Measurements from ENCODE around the gene STRIP2. TPM values are rescaled to one million over a fixed set of nuclear protein-coding genes. Genes with fewer than 3 reads are reported as not detected.

Gene STRIP2
- total RNA-seq, 2 donors from 2014 or later = 11.7 to 15.8 TPM

DNA sequence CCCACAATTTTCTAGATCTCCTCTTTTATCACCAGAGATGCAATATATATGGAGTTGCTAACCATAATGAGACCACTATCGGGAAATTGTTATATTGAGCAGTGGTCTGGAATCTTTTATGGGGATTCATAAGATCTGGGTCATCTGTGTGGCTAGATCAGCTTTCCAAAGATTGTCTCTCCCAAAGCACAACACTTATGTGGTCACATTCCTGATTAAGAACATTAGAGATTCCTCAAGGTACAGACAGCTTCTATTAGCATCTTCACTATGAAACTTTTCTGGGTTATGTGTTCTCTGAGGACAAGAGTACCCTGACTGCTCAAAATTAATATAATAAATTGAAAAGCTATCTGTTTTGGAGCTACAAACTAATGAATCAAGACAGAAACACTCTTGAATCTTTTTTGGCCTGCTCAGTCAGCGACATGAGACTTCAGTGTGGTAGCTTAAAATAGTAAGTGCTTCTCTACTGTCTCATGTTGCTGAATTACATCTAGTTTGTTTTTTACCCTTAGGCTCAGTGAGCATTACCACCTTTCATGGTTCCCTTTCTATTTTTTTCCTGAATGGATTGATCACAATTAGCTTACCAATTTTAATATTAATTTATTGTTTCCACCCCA is 42.6 kb upstream of the STRIP2 start:
- Histone ChIP-seq H3K4me3 (ENCODE audit: low read length) (no peak overlapping the region), H3K9ac (ENCODE audit: extremely low read depth, low read length, poor library complexity, severe bottlenecking) (no peak overlapping the region), H3K27ac (ENCODE audit: low read depth, low read length) (no peak overlapping the region), H3K9me3 (ENCODE audit: control insufficient read depth, low read length) (no peaks in the 10 kb centered on the region), H3K27me3 (ENCODE audit: control insufficient read depth, insufficient read depth, low read length, poor library complexity, severe bottlenecking) (no peaks in the 10 kb centered on the region), H3K36me3 (ENCODE audit: control insufficient read depth, insufficient read depth, low read length) (no peaks in the 10 kb centered on the region), H3K4me1 (ENCODE audit: control insufficient read depth, insufficient read depth, low read length) (no peaks in the 10 kb centered on the region)
- H3K27ac Mint-ChIP-seq = no peak overlapping the region
- TF ChIP-seq, protein P1, sequence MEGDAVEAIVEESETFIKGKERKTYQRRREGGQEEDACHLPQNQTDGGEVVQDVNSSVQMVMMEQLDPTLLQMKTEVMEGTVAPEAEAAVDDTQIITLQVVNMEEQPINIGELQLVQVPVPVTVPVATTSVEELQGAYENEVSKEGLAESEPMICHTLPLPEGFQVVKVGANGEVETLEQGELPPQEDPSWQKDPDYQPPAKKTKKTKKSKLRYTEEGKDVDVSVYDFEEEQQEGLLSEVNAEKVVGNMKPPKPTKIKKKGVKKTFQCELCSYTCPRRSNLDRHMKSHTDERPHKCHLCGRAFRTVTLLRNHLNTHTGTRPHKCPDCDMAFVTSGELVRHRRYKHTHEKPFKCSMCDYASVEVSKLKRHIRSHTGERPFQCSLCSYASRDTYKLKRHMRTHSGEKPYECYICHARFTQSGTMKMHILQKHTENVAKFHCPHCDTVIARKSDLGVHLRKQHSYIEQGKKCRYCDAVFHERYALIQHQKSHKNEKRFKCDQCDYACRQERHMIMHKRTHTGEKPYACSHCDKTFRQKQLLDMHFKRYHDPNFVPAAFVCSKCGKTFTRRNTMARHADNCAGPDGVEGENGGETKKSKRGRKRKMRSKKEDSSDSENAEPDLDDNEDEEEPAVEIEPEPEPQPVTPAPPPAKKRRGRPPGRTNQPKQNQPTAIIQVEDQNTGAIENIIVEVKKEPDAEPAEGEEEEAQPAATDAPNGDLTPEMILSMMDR (conservative IDR thresholded peaks at IDR 0.05) = no peak
- H3K9me3 Mint-ChIP-seq = no peaks in the 10 kb centered on the region
- no peak for DNase-seq
- H3K36me3 Mint-ChIP-seq (ENCODE audit: low read depth) = peaks cover 26% of the 10 kb centered on the region
- H3K4me3 Mint-ChIP-seq = no peak overlapping the region
- 80 to 98% methylated on average over 1 to 2 of the region's 2 CpGs for WGBS, 2 experiments (ENCODE audit: insufficient coverage in 1 of 2, insufficient read length in 1 of 2)
- peaks cover 20% of the 10 kb centered on the region for H3K4me1 Mint-ChIP-seq
- H3K27me3 Mint-ChIP-seq (ENCODE audit: insufficient read depth) = no peaks in the 10 kb centered on the region

DNA sequence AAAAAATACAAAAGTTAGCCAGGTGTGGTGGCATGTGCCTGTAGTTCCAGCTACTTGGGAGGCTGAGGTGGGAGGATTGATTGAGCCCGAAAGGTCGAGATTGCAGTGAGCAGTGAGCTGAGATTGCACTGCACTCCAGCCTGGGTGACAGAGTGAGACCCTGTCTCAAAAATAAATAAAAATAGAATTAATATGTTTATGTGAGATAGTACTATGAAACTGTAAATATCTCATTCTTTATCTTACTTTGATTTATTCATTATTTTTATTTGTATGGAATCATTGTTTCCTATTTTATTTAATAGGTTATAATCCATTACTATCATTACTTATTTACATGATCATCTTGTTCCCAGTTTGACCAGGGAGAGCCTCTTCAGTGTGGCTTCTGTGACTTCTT is 41.0 kb upstream of the STRIP2 start:
- Histone ChIP-seq H3K36me3 (ENCODE audit: control insufficient read depth, insufficient read depth, low read length) (no peaks in the 10 kb centered on the region), H3K27me3 (ENCODE audit: control insufficient read depth, insufficient read depth, low read length, poor library complexity, severe bottlenecking) (no peaks in the 10 kb centered on the region), H3K27ac (ENCODE audit: low read depth, low read length) (no peak overlapping the region), H3K9ac (ENCODE audit: extremely low read depth, low read length, poor library complexity, severe bottlenecking) (no peak overlapping the region), H3K4me1 (ENCODE audit: control insufficient read depth, insufficient read depth, low read length) (no peaks in the 10 kb centered on the region), H3K4me3 (ENCODE audit: low read length) (no peak overlapping the region), H3K9me3 (ENCODE audit: control insufficient read depth, low read length) (no peaks in the 10 kb centered on the region)
- Mint-ChIP-seq H3K4me1 (peaks cover 6% of the 10 kb centered on the region), H3K4me3 (no peak overlapping the region), H3K9me3 (no peaks in the 10 kb centered on the region), H3K27ac (peak overlapping the region; percentile 23), H3K36me3 (ENCODE audit: low read depth) (peaks cover 32% of the 10 kb centered on the region), H3K27me3 (ENCODE audit: insufficient read depth) (no peaks in the 10 kb centered on the region)
- no peak for DNase-seq
- 82 to 100% methylated on average over 2 of the region's 2 CpGs for WGBS, 2 experiments (ENCODE audit: insufficient coverage in 1 of 2, insufficient read length in 1 of 2)
- TF ChIP-seq, protein P1 (conservative IDR thresholded peaks at IDR 0.05) = no peak

DNA sequence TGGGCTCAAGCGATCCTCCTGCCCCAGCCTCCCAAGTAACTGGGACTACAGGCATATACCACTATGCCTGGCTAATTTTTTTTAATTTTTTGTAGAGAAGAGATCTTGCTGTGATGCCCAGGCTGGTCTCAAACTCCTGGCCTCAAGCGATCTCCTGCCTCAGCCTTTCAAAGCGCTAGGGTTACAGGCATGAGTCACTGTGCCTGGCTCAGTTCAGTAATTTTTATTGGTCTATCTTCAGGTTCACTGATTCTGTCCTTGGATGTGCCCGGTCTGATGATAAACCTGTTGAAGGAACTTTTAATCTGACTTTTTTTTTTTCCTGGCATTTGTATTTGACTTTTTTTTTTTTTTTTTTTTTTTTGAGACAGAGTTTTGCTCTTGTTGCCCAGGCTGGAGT is 40.1 kb upstream of the STRIP2 start:
- TF ChIP-seq, protein P1 (conservative IDR thresholded peaks at IDR 0.05) = no peak
- no peaks in the 10 kb centered on the region for H3K27me3 Mint-ChIP-seq (ENCODE audit: insufficient read depth)

More for the DNA sequence above, 40.1 kb upstream of the STRIP2 start:
- H3K9me3 ChIP-seq (ENCODE audit: control insufficient read depth, low read length) = no peaks in the 10 kb centered on the region
- Mint-ChIP-seq H3K27ac (no peak overlapping the region), H3K4me3 (no peak overlapping the region), H3K9me3 (no peaks in the 10 kb centered on the region), H3K36me3 (ENCODE audit: low read depth) (peaks cover 34% of the 10 kb centered on the region), H3K4me1 (no peaks in the 10 kb centered on the region)
- no peak overlapping the region for H3K4me3 ChIP-seq (ENCODE audit: low read length)
- H3K4me1 ChIP-seq (ENCODE audit: control insufficient read depth, insufficient read depth, low read length) = no peaks in the 10 kb centered on the region
- DNase-seq = no peak
- 92 to 100% methylated on average over 2 to 4 of the region's 4 CpGs for WGBS, 2 experiments (ENCODE audit: insufficient coverage in 1 of 2, insufficient read length in 1 of 2)
- no peaks in the 10 kb centered on the region for H3K27me3 ChIP-seq (ENCODE audit: control insufficient read depth, insufficient read depth, low read length, poor library complexity, severe bottlenecking)
- H3K9ac ChIP-seq (ENCODE audit: extremely low read depth, low read length, poor library complexity, severe bottlenecking) = no peak overlapping the region
- H3K27ac ChIP-seq (ENCODE audit: low read depth, low read length) = no peak overlapping the region
- H3K36me3 ChIP-seq (ENCODE audit: control insufficient read depth, insufficient read depth, low read length) = no peaks in the 10 kb centered on the region

Measured in endodermal cell (in vitro differentiated cells).